B cell (primary cell): ENCODE measurements around the gene MAMDC4.

Experiments
- EZH2 ChIP-seq: IDR thresholded peaks from 2 replicates; pipeline ENCODE4 v1.6.1; 2012; ENCODE audit warnings: borderline replicate concordance, low read depth, mild to moderate bottlenecking, moderate library complexity, low read length; ENCODE audit not compliant: insufficient read depth, poor library complexity, severe bottlenecking
- TF ChIP-seq, protein P1 (sequence below): fragments of 200-600 bp; IDR thresholded peaks from one replicate; pipeline ENCODE4 v1.8.0; 2022; ENCODE audit warnings: antibody characterized with exemption, mild to moderate bottlenecking

DNA sequence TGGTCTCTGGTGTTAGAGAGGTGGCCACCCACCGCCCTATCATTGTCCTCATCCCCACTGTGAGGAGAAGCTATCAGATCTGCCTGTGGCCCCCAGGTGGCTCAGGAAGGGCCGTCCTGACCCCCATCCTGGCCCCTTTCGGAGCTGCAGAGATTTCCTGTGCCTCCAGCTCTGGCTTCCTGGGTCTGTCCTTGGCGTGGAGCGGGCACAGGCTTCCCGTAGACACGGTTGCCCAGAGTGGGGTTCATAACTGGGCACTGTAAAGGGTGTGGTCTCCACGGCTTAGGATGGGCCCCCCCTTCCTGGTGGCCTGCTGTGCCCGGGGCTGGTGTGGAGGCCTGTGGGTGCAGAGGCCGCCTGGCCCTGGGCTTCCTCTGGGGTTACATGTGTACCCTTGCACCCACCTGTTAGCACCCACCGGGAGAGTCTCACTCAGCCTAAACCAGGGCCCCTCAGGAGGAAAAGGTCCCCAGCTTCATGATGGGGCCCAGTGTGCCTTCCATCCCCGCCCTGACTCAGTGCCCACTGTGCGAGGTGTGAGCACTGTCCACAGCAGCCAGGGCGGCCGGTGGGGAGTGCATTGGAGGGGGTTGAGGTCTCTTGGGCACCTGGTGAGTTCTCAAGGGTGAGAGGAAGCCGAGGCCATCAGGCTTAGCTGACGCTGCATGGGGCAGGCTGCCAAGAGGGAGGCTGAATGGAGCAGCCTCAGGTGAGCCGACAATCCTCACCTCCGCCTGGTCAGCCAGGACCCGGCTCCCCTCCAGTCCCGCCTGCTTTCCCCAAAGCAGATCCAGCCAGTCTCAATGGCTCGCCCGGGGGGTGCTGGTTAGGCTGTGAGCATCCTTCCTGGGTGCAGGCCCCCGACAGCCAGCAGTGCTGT, 25.2 kb upstream of the MAMDC4 start:
- TF ChIP-seq, protein P1, sequence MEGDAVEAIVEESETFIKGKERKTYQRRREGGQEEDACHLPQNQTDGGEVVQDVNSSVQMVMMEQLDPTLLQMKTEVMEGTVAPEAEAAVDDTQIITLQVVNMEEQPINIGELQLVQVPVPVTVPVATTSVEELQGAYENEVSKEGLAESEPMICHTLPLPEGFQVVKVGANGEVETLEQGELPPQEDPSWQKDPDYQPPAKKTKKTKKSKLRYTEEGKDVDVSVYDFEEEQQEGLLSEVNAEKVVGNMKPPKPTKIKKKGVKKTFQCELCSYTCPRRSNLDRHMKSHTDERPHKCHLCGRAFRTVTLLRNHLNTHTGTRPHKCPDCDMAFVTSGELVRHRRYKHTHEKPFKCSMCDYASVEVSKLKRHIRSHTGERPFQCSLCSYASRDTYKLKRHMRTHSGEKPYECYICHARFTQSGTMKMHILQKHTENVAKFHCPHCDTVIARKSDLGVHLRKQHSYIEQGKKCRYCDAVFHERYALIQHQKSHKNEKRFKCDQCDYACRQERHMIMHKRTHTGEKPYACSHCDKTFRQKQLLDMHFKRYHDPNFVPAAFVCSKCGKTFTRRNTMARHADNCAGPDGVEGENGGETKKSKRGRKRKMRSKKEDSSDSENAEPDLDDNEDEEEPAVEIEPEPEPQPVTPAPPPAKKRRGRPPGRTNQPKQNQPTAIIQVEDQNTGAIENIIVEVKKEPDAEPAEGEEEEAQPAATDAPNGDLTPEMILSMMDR: no peak
- TF ChIP-seq EZH2: no peak
